GM21737 (cell line): Measurements from ENCODE around the gene PTCD3.

Source experiments
- ATAC-seq: cut with Tn5 transposase; IDR thresholded peaks from one replicate; pipeline ENCODE4 v1.9.1; 2021; ENCODE audit warnings: mild to moderate bottlenecking, moderate library complexity; ENCODE audit not compliant: unreplicated experiment

The PTCD3 gene

DNA sequence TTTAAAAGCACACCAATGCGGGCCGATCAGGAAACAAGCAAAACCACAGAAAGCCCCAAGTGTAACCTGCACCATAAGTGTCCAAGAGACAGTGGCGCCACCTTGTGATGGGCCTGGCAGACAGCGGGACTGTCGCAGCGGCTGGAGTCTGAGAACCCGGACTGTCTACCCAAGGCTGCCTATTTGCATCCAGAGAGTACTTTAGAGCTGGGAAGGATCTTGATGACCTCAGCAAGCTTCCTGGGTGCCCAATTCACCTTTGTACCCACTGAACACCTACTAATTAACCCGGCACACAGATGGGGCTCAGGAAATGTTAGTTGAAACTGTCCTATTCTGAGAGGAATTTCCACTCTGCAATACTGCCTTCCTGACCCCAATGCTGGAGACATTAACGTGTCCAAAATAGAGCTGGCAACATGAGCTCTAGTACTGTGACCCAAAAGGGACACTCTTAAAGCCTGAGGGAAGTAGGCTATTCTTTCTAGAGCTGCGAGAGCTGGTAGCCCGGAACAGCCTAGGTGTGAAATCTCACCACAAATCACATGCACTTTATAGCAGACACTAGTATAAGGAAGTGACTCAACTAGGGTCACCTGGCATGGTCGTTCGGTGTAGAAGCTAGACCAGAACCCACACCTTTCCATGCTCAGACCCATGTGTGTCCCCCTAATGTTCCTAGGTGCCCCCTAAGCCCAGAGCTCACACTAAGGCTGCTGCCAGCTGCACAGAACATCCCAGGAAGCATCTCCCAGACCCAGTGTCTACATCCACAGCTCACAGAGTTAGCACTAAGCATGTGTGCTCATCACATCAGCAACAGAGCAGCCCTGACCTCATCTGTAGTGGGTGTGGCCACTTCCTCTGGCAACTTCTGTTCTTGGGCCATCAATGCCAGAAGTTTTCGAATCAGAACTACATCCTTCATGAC is 25.8 kb upstream of the PTCD3 start:
- ATAC-seq, result peak; percentile 74

- ATAC-seq, result no peak
Observed at GRCh38 chr2:86081724-86082123, 24.3 kb upstream of the PTCD3 start.

DNA sequence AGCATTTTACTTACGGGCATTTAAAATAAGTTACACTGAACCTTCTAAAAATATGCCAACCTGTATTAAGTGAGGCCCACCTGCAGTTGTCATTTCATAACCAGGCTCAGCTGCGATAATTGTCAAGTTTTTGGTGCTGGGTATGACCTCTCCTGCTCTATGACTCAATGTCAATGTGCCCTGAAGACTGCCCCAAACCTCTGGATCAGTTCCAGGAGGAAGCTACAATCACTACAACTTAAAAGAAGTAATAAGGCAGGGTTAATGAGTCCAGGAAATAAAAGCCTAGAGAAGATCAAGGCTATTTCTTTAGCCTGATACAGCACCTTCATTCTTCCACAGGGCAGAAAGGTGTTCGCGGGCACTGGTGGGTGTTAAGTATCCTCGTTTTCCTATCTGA is 23.3 kb upstream of the PTCD3 start:
- no peak for ATAC-seq

GRCh38 chr2:86087936-86088850 is 17.8 kb upstream of the PTCD3 start:
- ATAC-seq, result no peak

GRCh38 chr2:86094229-86094628 is 11.8 kb upstream of the PTCD3 start:
- ATAC-seq, result no peak

DNA sequence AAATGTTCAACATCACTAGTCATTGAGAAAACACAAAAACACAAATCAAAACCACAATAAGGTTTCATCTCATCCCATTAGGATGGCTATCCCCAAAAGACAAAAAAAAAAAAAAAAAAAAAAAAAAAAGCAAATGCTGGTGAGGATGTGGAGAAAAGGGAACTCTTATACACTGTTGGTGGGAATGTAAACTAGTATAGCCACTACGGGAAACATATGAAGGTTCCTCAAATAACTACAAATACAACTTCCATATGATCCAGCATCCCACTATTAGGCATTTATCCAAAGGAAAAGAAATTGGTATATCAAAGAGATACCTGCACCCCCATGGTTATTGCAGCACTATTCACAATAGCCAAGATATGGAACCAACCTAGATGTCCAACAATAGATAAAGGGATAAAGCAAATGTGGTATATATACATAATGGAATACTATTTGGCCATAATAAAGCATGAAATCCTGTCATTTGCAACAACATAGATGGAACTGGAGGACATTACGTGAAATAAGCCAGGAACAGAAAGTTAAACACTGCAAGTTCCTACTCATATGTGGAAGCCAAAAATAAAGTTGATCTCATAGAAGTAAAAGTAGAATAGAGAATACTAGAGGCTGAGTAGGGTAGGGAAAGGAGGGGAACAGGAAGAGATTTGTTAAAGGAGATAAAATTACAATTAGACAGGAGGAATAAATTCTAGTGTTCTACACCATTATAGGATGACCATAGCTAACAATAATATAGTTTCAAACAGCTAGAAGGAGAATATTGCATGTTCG is 8.7 kb upstream of the PTCD3 start:
- no peak for ATAC-seq

DNA sequence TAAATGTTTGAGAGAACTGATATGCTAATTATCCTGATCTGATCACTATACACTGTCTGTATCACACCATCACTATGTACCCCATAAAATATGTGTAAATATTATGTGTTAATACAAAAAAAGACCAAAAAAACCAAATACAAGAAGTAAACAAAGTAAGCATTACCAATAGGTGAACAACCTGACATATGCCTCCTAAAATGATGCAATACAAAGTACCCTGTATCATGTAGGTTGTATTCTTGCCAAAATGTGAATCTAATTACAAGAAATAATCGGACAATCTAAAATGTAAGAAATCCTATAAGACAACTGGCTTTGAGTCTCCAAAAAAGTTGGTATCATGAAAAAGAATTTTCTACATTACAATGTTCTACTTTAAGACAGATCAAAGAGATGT is 8.1 kb upstream of the PTCD3 start:
- no peak for ATAC-seq

DNA sequence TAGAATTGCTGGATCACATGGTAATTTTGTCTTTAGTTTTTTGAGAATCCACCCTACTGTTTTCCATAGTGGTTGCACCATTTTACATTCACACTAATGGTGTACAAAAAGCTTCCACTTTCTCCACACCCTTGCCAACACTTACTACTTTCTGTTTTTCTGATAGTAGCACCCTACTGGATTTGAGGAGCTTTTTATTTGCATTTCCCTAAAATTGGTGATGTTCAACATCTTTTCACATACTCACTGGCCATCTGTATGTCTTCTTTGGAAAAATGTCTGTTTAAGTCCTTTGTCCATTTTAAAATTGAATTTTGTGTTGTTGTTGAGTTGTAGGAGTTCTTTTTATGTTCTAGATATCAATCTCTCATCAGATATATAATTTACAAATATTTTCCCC is 3.9 kb upstream of the PTCD3 start:
- no peak for ATAC-seq

GRCh38 chr2:86105252-86105968 is 625 bp upstream of the PTCD3 start, which contains the start of gene POLR1A:
Gene POLR1A (minus strand): TSS chr2:86105886. CDS start chr2:86105776, 110 bp downstream.
- peak; percentile 69 for ATAC-seq

- ATAC-seq, result no peak
Observed at GRCh38 chr2:86107031-86107430, 996 bp downstream of the PTCD3 start.

- no peak for ATAC-seq
Observed at GRCh38 chr2:86118130-86118529, 12.1 kb downstream of the PTCD3 start.

DNA sequence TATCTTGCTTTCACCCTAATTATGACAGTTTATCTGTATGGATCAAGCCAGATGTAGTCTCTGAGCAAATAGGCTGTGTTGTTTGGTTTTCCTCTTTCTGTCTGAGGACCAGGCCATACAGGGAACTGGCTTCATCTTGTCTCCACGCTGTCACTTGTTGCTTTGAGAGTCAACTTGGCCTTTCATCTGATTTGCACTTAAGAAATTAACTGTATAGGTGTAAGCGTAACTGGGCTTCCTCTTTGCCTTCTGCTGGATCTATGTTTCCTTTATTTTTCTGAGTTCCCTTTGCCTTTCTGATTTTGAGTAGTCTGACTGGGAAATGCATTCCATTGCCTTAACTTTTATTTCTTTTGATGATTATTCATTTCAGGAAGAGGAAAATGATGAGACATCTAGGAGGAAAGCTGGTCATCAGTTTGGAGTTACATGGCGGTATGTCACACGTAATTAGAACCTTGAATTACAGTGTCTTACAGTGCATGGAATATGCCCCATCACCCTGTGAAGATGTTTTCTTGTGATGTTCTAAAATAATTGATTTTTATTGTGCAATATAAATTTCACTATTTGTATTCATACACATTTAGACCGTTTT is 17.4 kb downstream of the PTCD3 start:
- ATAC-seq, result no peak

DNA sequence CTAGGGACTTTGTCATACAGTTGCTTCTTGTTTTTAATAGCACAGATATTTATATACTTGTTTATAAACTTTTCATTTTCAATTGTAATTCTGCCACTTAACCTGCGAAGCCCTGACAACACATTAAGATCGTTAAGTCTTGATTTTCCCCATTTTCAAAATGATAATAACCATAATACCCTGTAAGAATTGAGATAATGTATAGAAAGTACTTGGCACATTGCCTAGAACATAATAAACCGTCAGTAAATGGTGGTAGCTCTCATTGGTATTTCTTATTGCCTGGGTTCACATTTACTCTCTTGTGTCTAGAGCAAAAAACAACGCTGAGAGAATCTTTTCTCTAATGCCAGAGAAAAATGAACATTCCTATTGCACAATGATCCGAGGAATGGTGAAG is 18.6 kb downstream of the PTCD3 start:
- ATAC-seq, result no peak

DNA sequence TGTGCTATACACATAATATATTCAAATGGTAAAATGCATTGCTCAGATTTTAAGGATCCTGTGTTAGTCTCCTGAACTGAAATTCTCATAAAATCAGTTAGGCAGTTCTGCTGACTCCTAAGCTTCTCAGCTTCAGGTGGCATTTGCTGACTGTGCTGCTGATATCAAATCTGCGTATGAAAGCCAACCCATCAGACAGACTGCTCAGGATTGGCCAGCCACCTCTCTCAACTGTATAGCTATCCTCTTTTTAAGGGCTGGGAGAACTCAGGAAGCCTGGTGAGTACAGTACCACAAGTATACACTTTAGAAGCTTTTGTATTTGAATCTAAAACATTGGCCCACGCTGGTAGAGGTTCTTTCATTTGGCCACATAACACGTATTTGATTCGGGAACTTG is 28.7 kb downstream of the PTCD3 start:
- ATAC-seq, result no peak

DNA sequence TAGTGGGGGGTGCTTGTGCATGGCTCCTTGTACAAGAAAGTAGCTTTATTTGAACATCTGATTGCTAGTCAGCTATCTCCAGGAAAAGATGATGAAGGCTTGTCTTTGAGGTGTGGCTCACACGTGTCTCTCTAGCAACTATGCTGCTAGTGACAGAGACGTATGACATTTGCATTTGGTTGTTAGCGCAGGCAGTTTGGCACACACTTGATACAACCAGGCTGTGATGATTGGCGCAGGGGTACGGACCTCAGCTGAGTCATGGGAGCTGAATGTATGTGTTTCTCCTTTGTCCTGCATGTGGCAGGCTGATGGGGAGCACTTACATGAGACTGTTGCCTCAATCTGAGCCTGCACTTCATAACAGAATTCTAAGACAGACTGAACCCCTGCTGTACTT is 29.6 kb downstream of the PTCD3 start:
- ATAC-seq, result no peak

GRCh38 chr2:86136141-86136540 is 30.1 kb downstream of the PTCD3 start:
- no peak for ATAC-seq

- no peak for ATAC-seq
Observed at GRCh38 chr2:86138736-86139625, 32.9 kb downstream of the PTCD3 start.

GRCh38 chr2:86139981-86140380 is 33.9 kb downstream of the PTCD3 start:
- no peak for ATAC-seq

GRCh38 chr2:86140969-86141392 is 34.9 kb downstream of the PTCD3 start:
- no peak for ATAC-seq
